GM21515 (cell line): ENCODE data around the gene ITM2C.

ENCODE experiments used
- ATAC-seq: cut with Tn5 transposase; IDR thresholded peaks from one replicate; pipeline ENCODE4 v1.9.1; 2021; ENCODE audit not compliant: unreplicated experiment

The ITM2C gene

GRCh38 chr2:230850358-230850658 lies 14.4 kb upstream of the ITM2C start:
- no peak for ATAC-seq

GRCh38 chr2:230852113-230852512 lies 12.6 kb upstream of the ITM2C start:
- ATAC-seq: no peak

GRCh38 chr2:230861552-230862255 lies 3.0 kb upstream of the ITM2C start:
- no peak for ATAC-seq

GRCh38 chr2:230862292-230862691 lies 2.5 kb upstream of the ITM2C start:
- ATAC-seq: no peak

GRCh38 chr2:230863031-230863430 lies 1.7 kb upstream of the ITM2C start:
- ATAC-seq: no peak

GRCh38 chr2:230863442-230864121 lies 1.2 kb upstream of the ITM2C start:
- ATAC-seq: no peak

- no peak for ATAC-seq
These were observed 579 bp upstream of the ITM2C start for GRCh38 chr2:230864122-230864604.

- ATAC-seq: no peak
These were observed 594 bp downstream of the ITM2C start for GRCh38 chr2:230865307-230865765.

GRCh38 chr2:230865766-230866755 lies 1.3 kb downstream of the ITM2C start:
- ATAC-seq: no peak

- no peak for ATAC-seq
These were observed 2.2 kb downstream of the ITM2C start for GRCh38 chr2:230866756-230867523.

- ATAC-seq: no peak
These were observed 3.6 kb downstream of the ITM2C start for GRCh38 chr2:230868161-230868946.

- no peak for ATAC-seq
These were observed 4.5 kb downstream of the ITM2C start for GRCh38 chr2:230868947-230869913.

GRCh38 chr2:230869914-230870543 lies 5.3 kb downstream of the ITM2C start:
- ATAC-seq: no peak

- ATAC-seq: no peak
These were observed 6.0 kb downstream of the ITM2C start for GRCh38 chr2:230870544-230871360.

GRCh38 chr2:230871361-230872150 lies 6.8 kb downstream of the ITM2C start:
- ATAC-seq: no peak

- no peak for ATAC-seq
These were observed 7.6 kb downstream of the ITM2C start for GRCh38 chr2:230872151-230872967.
